Vagina (tissue), 2 donors: Measurements from ENCODE around the gene FAM32A.

Source experiments
- POLR2A ChIP-seq, 2 donors: fragments of 450-650 bp; IDR thresholded peaks; one replicate each; pipeline ENCODE4 v1.6.1; 2017; ENCODE audit warnings: antibody characterized with exemption in 2 of 2, mild to moderate bottlenecking in 2 of 2, moderate library complexity in 2 of 2
- TF ChIP-seq, protein P1 (sequence below), 3 experiments: fragments of 450-650 bp in 2 of 3; fragments of 200-600 bp in 1 of 3; sonication (generic) in 1 of 3; IDR thresholded peaks; one replicate each; pipeline ENCODE4 v1.5.1; 2017 to 2019; ENCODE audit warnings: antibody characterized with exemption in 3 of 3, mild to moderate bottlenecking in 2 of 3, moderate library complexity in 2 of 3

DNA sequence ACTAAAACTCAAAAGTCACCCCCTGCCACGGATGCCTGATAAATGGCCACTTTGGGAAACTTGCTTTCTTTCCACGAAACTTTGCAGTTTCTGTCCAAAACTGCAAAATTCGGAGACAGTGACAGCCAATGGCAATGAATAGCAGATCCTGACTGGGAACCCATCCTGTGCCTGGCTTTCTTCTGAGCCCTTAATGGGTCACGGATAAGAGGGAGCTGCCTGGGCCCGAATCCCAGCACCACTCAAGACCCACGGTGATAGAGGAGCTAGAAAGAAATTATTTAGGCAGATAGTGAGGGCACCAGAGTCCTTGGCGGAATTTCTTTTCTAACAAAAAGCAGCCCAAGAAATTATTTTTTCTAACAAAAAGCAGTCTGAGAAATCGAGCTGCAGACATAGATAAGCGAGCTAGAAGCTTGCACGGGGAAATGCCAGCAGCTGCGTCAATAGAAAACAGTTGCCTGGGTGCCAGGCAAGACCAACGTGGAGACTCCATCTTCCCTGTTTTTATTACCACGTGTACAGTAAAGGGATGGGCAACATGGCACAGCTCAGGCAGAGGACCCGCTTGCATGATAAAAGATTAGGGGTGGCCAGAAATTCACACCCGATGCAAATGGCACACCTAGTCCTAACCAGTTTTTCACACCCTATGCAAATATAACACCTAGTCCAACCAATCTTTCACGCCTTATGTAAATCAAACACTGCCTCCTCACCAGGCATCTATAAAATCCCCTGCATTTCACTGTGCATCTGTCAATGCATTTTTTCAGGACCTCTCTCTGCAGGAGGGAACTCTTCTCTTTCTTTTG, 48.8 kb upstream of the FAM32A start:
- TF ChIP-seq POLR2A (IDR thresholded peaks at IDR 0.05), result no peak
- TF ChIP-seq, protein P1, sequence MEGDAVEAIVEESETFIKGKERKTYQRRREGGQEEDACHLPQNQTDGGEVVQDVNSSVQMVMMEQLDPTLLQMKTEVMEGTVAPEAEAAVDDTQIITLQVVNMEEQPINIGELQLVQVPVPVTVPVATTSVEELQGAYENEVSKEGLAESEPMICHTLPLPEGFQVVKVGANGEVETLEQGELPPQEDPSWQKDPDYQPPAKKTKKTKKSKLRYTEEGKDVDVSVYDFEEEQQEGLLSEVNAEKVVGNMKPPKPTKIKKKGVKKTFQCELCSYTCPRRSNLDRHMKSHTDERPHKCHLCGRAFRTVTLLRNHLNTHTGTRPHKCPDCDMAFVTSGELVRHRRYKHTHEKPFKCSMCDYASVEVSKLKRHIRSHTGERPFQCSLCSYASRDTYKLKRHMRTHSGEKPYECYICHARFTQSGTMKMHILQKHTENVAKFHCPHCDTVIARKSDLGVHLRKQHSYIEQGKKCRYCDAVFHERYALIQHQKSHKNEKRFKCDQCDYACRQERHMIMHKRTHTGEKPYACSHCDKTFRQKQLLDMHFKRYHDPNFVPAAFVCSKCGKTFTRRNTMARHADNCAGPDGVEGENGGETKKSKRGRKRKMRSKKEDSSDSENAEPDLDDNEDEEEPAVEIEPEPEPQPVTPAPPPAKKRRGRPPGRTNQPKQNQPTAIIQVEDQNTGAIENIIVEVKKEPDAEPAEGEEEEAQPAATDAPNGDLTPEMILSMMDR (IDR thresholded peaks at IDR 0.05), result no peak
